Left cardiac atrium (tissue), 4 donors: Measurements from ENCODE around the gene NOC2L. TPM values are rescaled to one million over a fixed set of nuclear protein-coding genes. Genes with fewer than 3 reads are reported as not detected.

Experiments
- ATAC-seq, 2 donors: fragments of 200-7000 bp; cut with Tn5 transposase; one replicate each; pipeline ENCODE4 v1.9.1; 2020; ENCODE audit warnings: mild to moderate bottlenecking in 2 of 2, moderate library complexity in 2 of 2
- DNase-seq: peaks from one replicate; pipeline ENCODE4 v3.0.0-alpha.2; 2020
- intact Hi-C, 2 donors: fragments of 100-400 bp; cut with DNase I; formaldehyde crosslinking; loops; one replicate each; pipeline versions ENCODE4 v1.14.1 to v1.15.1; 2022 to 2023
- total RNA-seq, 2 donors: library from RNA; stranded (reverse); fragmentation: NEBNext Ultra II Directional; extraction: Animal tissue kit (Norgen Biotek cat#: 25700); gene quantifications; one replicate each; pipeline ENCODE4 v1.2.1, GENCODE V29; 2021
- donor health status: DM: no; HTN: yes; CAD: no.
- donor health status: DM: no; HTN: yes; CAD: no; lungs with severe emphysema.
- donor health status: DM: yes; HTN: yes; CAD: no.
- donor health status: Dilated cardiomyopathy.

The NOC2L gene
- total RNA-seq, 2 donors from 2014 or later: 38.1 to 48.7 TPM

DNA sequence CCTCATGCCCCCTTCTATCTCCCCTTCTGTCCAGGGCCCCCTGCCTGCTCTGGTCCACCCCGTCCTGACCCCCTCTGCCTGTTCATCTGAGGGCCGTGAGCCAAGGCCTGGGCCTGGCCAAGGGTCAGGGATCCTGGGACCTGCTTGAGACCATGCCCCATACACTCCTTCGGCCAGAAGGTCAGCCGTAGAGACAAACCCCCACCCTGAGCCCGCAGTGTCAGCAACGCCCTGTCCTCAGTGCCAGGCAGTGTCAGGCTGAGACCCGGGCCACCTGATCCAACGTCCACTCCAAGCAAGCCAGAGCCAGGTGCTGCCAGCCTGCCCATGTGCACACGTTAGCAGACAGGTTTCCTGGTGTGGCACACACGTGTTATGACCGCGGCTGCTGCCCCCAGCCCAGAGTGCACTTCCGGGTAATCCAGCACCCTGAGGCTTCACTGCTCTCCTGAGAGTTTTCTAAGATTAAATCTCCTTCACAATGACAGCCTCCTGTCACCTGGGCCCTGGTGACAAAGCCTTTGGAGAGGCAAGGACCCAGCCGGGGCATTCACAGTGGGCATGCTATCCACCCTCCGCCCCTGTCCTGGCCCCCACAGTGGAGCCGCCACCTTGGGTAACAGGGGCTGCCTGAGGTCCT is 45.4 kb downstream of the NOC2L start:
- ATAC-seq (no peak), DNase-seq (peak; percentile 15)
- intact Hi-C loops: no loop called here

DNA sequence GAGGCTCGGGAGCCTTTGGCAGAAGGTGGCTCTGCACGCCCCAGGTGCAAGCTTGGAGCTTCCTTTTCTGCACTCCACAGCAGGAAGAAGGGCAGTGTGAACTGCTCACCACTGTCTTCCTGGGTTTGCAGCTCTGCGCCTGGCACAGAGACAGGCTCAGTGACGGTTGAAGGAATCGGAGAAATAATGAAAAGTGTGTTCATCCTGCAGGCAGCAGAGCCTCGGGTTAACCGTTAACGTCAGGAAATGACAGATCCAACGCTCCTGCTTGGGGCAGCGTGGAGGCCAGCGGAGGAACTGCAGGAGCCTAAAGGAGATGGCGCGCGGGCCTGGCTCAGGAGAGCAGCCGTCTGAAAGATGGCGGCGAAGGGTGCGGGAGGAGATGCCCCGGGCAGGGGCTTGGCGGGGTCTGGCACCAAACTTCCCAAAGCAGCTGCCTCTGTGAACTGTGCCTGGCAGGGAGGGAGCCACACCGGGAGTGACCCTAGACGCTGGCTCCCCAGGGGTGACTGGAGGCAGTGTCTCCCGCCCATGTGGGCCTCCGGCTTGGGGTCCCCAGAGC is 46.2 kb downstream of the NOC2L start:
- ATAC-seq: no peak
- peak; percentile 25 for DNase-seq
- intact Hi-C loops: no loop called here

DNA sequence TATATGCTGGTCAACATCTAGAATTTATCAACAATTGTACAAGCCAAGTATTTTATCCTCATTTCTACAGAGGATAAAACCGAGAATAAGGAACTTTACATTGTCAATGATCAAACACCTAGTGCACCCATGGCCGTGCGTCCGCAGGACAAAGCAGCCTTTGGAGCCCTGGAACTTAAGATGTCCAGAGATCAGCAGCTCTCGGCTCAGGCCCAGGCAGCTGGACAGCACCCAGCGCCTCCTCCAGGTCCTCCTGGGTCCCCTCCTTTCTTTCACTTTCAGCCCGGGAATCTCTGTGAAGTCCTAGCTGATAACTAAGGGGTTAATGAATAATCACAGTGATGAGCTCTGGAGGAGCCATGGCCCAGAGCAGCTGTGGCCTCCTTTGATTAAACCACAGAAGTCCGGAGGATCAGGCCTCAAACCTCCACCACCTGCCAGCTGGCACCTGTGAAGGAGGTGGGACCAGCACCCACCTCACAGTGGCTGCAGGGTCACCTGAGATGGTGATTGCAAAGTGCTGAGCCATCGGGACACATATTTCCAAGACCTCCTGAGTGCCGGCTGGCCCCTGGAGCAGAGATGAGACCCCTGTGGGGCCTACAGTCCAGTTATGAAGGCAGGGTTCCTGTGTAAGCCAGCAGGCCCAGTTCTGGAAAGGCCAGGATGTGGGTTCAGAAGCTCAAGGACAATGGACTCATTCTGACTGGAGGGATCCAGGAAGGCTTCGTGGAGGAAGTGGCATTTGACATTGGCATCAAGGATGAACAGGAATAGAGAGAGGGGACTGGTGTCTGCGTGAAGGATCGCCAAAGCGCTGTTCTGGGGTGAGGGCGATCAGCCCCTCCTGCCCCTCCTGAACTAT is 46.9 kb downstream of the NOC2L start:
- DNase-seq (no peak), ATAC-seq (no peak)
- intact Hi-C loops: no loop called here

DNA sequence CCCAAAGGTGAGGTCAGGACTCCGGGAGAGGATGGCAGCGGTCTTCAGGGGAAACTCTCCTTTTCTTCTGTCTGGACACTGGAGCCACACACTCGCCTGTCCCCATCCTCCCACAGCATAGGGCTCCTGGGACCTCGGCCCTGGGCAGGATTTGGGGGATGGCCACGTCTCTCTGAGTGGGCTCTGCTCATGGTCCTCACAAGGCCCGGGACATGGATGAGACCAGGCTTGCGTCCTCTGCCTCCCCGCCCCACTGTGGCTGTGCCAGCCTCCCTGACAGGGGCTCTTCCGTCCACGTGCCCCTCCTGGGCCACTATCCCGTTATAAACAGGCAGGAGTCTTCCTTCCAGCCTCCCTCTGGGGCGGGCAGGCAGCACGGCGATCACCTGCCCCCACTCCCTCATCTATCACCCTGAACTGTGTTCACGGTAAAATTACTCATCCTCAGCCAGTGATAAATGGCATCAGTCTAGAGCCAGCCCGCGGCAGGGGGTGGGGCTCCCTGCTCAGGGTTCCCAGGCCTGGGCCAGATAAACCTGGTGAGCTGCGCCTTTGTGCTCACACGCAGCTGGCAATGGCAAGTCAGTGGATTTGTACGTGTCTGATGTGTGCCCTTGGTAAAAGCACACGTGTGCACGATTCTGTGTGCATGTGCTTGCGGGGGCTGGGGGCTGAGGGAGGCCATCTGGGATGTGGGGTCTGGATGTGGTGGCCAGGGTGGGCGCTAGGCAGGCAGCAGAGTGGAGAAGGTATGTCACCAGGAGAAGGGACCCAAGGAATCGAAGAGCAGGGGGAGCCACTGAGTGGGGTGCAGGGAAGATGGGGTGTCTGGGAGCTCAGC is 48.0 kb downstream of the NOC2L start:
- DNase-seq: peak; percentile 24
- intact Hi-C loops: no loop called here
- ATAC-seq: peak in 1 of 2 donors; percentile 76

DNA sequence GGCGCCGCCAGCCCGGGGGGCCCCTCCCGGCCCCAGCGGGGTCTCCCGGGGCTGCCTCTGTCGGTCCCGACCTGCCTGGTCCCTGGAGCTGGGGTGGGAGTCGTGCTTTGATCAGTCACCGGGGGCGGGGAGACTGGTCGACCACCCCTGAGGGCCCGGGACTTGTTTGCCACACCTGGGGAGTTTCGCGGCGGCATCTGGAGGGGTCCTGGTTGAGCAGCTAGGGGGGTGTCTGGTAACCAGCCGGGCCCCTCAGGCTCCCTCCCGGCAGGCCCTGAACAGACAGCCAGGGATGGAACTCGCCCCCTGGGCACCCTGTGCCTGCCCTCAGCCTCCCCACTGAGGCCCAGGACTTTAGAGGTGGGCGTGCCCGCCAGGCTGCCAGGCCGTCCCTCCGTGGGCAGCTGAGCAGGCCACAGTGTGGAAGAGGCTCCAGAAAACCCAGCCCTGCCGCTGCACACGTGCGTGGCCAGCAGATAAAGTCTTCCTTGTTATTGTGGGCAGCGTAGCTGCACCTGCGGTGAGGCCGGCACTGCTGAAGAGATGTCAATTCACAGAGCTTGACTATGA is 48.7 kb downstream of the NOC2L start:
- ATAC-seq (peak in 1 of 2 donors; percentile 2), DNase-seq (peak; percentile 27)
- intact Hi-C loops: no loop called here

DNA sequence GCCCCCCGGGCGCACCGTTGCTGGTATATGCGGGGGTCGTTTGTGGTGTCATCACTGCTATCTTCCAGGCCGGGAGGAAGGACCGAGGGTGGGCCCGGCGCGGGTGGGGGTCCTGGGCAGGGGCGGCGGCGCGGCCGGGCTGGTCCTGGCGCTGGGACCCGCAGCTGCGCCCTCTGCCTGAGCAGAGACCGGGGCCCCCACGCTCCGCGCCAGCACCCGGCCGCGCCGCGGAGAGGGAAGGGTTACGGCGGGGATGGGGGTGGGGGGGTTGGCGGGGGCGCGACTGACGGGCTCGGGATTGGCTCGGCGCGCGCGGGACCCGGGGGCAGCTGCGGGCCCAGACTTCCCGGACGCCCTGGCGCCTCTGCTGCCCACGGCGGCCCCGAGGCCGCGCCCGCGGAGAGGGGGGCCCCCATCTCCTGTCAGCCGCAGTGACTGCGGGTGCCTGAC is 49.2 kb downstream of the NOC2L start:
- DNase-seq (peak; percentile 37), ATAC-seq (peak; percentile 5 to 36)
- intact Hi-C loops: no loop called here

DNA sequence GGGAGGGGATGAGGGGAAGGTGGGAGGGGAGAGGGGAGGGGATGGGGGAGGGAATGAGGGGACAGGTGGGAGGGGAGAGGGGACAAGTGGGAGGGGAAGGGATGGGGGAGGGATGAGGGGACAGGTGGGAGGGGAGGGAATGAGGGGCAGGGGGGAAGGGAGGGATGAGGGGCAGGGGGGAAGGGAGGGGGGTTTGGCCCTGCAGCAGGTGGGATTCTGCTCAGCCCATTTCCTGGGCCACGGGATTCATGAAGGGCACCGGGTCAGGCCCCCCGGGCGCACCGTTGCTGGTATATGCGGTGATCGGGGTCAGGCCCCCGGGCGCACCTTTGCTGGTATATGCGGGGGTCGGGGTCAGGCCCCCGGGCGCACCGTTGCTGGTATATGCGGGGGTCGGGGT is 50.4 kb downstream of the NOC2L start:
- no peak for DNase-seq
- intact Hi-C loops: no loop called here
- no peak for ATAC-seq

DNA sequence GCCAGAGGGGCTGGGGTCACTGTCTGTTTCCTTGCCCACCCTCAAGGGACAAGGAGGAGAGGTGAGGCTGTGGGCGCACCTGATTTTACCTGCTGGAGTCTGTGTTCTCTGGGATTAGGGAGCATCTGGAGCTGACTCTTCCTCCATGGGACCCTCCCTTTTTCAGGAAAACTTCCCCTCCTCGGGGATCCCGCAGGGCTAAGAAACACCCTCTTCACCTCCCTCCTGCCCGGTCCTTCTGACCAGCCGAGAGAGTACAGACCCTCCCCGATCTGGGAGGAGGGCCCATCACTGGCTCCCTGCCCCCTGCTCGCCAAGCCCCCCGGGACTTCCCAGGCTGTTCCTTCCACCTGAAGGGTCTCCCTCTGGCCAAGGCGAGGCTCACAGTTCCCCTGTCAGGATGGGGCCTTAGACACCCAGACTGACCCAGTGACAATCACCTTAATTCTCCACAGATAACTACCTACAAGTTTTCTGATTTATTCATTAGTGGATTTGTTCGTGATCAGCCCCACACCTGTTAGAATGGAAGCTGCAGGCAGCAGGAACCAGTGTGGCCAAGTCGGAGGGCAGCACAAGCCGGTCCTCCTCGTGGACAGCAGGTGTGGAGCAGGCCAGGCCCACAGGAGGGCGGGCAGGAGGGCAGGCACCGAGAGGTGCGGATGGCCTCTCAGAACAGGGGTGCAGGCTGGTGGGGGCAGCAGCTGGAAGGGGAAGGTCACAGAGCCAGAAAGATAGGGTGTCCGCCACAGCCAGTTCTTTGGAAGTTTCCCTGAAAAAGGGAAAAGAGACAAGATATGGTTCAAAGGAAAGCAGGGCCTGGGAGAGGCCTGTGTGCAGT is 51.2 kb downstream of the NOC2L start:
- DNase-seq (peak; percentile 24), ATAC-seq (no peak)
- intact Hi-C loops: loop anchor here in 1 of 2 donors (2.0 kb wide), 1 partner anchor 53 kb away; the partner anchor contains the start of gene KLHL17

DNA sequence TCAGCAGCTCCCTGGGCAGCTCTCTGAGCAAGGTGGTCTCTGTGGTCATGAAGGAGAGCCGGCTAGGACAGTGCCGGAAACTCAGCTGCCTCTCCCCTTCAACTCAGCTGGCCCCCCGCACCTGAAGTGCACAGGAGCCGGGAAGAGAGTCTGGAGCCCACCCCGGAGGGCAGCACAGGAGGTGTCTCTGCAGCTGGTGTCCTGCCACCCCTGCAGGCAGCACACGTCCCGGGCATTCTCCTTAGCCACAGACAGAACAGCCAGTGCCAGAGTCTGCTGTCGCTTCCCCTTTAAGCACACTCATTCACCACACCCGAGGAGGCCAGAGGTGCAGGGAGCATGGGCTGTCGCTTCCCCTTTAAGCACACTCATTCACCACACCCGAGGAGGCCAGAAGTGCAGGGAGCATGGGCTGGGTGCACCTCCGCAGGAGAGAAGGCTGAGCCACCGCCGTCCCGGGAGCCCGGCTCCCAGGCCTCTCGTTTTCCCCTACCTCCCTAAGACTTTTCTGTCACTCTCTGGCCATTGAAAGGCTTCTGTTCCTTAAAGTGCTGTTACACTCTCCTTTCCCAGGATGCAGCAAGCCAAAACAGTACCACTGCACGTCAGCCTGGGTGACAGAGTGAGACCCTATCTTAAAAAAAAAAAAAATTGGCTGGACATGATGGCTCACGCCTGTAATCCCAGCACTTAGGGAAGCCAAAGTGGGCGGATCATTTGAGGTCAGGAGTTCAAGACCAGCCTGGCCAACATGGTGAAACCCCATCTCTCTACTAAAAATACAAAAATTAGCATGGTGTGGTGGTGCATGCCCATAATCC is 52.2 kb downstream of the NOC2L start:
- DNase-seq (peak; percentile 43), ATAC-seq (peak; percentile 8 to 9)
- intact Hi-C loops: loop anchor here in 1 of 2 donors (2.0 kb wide), 1 partner anchor 54 kb away; the partner anchor contains the start of gene KLHL17

DNA sequence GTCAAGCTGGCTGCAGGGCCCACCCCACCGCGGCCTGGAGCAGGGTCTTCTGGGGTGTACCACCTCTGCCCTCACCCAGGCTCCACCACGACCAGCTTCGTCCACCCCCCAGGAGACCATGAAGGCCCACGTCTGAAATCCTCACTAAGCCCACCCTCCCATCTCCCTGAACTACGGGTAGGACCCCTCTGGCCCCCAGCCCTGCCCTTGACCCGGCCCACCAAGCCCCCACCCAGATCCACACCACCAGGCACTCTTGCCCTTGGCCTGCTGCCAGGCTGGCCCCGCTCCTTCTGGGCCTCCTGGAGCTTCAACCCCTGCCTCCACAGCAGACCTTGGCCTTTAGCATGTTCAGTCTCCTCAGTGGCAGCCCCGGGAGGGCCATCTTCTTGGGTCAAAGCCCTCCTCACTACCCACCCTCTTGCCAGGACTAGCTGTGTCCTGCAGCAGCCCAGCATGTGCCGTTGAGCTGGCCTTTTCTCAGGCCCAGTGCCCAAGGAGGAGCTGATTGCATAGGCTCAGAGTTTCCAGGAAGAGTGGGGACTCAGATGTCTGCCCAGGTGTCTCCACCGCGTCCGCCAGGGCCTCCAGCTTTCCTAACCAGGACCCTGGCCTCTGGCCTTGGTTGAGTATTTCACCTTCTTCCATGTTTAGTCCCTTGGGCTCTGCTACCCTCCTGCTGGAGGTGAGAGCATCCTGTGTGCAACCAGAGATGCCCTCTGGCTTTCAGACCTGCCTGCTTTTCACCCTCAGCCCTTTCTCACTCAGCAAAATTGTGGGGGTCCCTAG is 53.1 kb downstream of the NOC2L start:
- intact Hi-C loops: loop anchor here in 1 of 2 donors (2.0 kb wide), 1 partner anchor 55 kb away; the partner anchor contains the start of gene KLHL17
- peak; percentile 27 for DNase-seq
- ATAC-seq: no peak

DNA sequence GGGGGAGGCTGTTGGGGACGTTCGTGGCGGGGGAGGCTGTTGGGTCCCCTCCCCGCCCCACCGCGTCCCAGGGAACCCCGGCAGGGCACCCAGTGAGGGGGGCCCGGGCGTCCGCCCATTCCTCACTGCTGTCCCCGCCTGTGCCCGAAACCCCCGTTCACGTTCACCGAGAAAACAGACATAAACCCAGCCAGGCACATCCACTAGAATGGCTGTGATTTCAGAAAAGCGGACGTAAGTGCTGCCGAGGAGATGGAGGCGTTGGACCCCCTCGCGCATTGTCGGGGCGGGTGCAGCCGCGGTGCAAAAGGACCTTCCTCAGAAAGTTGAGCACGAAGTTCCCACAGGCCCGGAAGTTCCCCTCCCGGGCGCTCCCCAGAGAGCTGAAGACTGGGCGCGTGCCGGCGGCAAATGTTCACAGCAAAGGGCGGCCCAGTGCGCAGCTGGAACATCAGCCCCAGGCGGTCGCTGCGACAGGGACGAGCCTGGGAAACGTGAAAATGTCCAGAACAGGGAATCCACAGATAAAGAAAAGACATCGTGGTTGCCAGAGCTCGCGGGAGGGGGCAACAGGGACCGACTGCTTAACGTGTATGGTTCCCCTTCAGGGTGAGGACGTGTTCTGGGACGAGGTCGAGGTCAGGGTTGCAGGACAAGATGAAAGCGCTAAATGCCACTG is 53.8 kb downstream of the NOC2L start:
- intact Hi-C loops: no loop called here
- DNase-seq: peak; percentile 66
- peak; percentile 41 to 61 for ATAC-seq

DNA sequence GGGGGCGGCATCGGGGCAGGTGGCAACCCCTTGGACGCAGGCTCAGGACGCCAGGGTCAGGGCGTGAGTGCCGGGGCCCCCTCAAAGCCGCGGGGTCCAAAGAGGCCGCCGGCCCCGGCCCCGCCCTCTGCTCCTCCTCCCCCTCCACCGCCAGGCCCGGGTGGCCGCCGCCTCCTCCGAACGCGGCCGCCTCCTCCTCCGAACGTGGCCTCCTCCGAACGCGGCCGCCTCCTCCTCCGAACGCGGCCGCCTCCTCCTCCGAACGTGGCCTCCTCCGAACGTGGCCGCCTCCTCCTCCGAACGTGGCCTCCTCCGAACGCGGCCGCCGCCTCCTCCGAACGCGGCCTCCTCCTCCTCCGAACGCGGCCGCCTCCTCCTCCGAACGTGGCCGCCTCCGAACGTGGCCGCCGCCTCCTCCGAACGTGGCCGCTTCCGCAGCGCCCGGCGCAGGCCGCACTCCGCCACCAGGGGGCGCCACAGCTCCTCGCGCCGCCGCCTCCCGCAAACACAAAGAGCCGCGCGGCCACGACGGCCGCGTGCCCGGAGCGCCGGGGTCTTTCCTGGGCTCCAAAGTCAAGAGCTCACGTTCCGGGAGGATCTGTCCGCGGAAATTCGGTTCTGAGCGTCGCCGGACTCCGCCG is 54.6 kb downstream of the NOC2L start:
- DNase-seq: peak; percentile 84
- intact Hi-C loops: no loop called here
- ATAC-seq: peak; percentile 90 to 91

DNA sequence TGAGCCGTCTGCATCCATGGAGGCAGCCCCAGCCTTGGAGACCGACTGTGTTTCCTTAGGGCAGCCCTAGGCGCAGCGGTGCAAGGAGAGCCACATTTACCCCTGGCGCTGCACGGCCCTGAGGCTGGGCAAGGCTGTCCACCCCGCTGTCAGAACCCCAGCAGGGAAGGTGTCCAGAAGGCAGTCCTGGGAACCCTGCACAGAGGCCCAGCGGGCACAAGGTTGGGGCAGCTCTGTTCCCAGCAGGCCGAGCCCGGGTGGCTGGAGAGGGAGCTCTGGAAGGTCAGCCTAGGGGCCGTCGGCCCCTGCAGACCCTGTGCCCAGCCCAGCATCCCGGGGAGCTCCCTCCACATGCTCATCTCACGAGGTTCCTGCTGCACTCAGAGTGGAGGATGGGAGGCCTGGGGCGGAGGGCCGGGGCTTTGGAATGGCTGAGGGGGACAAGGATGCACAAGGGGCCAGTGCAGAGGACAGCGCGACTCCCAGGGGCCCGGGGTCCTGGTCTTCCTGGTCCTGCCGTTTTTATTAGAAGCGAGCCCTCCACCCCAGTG is 55.3 kb downstream of the NOC2L start:
- DNase-seq: peak; percentile 22
- intact Hi-C loops: no loop called here
- peak in 1 of 2 donors; percentile 3 for ATAC-seq

DNA sequence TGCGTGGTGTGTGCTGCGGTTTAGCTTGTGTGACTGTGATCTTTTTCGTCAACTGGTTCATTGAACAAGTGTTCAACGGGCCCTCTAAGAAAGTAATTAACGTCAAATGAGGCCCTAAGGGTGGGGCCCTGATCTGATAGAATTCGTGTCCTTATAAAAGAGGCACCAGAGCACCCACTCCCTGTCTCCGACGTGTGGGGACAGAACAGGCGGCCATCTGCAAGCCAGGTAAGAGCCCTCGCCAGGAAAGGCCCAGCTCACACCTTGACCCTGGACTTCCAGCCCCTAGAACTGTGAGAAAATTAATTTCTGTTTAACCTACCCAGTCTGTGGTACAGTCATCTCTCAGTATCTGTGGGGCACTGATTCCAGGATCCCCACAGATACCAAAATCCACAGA is 55.8 kb downstream of the NOC2L start:
- no peak for DNase-seq
- no peak for ATAC-seq
- intact Hi-C loops: no loop called here

DNA sequence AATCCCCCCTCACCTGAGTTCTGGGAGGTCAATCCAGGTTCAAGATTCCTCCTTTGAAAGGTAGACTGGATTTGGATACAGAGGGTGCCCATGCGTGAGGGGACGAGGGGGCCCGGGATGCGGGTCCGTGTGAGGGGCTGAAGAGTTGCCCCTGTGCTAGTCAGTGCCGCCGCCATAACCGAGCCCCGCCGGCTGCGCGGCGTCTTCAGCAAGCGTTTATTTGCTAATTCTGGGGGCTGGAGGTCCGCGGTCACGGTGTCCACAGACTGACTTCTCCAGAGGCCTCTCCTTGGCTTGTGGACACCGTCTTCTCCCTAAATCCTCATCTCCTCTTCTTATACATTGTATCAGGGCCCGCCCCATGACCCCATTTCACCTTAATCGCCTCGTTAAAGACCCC is 56.3 kb downstream of the NOC2L start:
- intact Hi-C loops: no loop called here
- DNase-seq (no peak), ATAC-seq (no peak)
